K562 (cell line): ENCODE data around the gene SEC61G. TPM values are rescaled to one million over a fixed set of nuclear protein-coding genes. Genes with fewer than 3 reads are reported as not detected.

Experiments used
- ATAC-seq: fragments of 200-7000 bp; cut with Tn5 transposase; 3 replicates; pipeline ENCODE4 v1.9.1; 2020; ENCODE audit warnings: moderate library complexity
- BruUV-seq: library from RNA; stranded (reverse); fragments of 400-500 nt; replicated peaks from 2 replicates; lab custom pipeline; 2021; lab: Mats Ljungman, UMichigan
- CTCF ChIA-PET: fragments of 300-600 bp; formaldehyde crosslinking; extraction: SDS; loops from one replicate; lab custom pipeline; 2021; ENCODE audit warnings: low intra/inter-chr PET ratio; lab: Yijun Ruan, JAX
- POLR2A ChIA-PET: fragments of 300-600, 350-650 bp; sonication (Branson Sonifier 250); formaldehyde crosslinking; extraction: SDS; loops from one replicate; lab custom pipeline; 2021; ENCODE audit warnings: antibody characterized with exemption, inconsistent platforms; lab: Yijun Ruan, JAX
- DNase-seq, 4 experiments: peaks; one replicate each; pipeline versions ENCODE4 v3.0.0 to v3.0.0-alpha.2; 2011 to 2018; ENCODE audit warnings: low spot score in 3 of 4, mixed read lengths in 3 of 4; ENCODE audit errors: extremely low read depth in 1 of 4
- FAIRE-seq: peaks from 2 replicates; lab custom pipeline; 2011; peaks lifted over from hg19 to GRCh38; lab: Jason Lieb, UNC
- H2AFZ ChIP-seq: 2 replicates; pipeline ENCODE4 v1.6.0; 2011; ENCODE audit warnings: low read depth, low read length, control low read depth, inconsistent platforms
- H3K27ac ChIP-seq: fragments of 200-600 bp; 3 replicates; pipeline ENCODE4 v1.8.0; 2011; ENCODE audit warnings: low read depth, mild to moderate bottlenecking, control low read depth, inconsistent platforms, low read length, moderate library complexity, mixed read lengths; ENCODE audit errors: extremely low read depth
- H3K27me3 ChIP-seq, 2 experiments: fragments of 300-600 bp in 1 of 2; 2 replicates in 1 of 2; 3 replicates in 1 of 2; pipeline versions ENCODE4 v1.6.0 to v1.8.0; 2011; ENCODE audit warnings: inconsistent platforms in 2 of 2, low read length in 2 of 2, mild to moderate bottlenecking in 1 of 2, mixed read lengths in 1 of 2, moderate library complexity in 1 of 2; ENCODE audit not compliant: control insufficient read depth in 2 of 2, insufficient read depth in 2 of 2
- H3K36me3 ChIP-seq: fragments of 300-600 bp; 3 replicates; pipeline ENCODE4 v1.8.0; 2011; ENCODE audit warnings: mild to moderate bottlenecking, low read length, inconsistent platforms; ENCODE audit not compliant: control insufficient read depth, insufficient read depth
- H3K4me1 ChIP-seq, 2 experiments: fragments of 200-600 bp in 1 of 2; replicated peaks in 1 of 2; 2 replicates in 1 of 2; 3 replicates in 1 of 2; pipeline versions ENCODE4 v1.5.1 to v1.8.0; 2011; ENCODE audit warnings: inconsistent platforms in 2 of 2, low read length in 2 of 2, mild to moderate bottlenecking in 1 of 2, mixed read lengths in 1 of 2, moderate library complexity in 1 of 2; ENCODE audit not compliant: control insufficient read depth in 2 of 2, insufficient read depth in 2 of 2
- H3K4me2 ChIP-seq: 2 replicates; pipeline ENCODE4 v1.6.1; 2011; ENCODE audit warnings: low read length, control low read depth, inconsistent platforms, mixed read lengths; ENCODE audit not compliant: insufficient read depth
- H3K4me3 ChIP-seq: fragments of 200-600 bp; sonication (generic), shearing (Covaris generic); 2 replicates; pipeline ENCODE4 v1.5.1; 2016; ENCODE audit warnings: control low read depth, inconsistent platforms
- H3K79me2 ChIP-seq: fragments of 200-600 bp; 3 replicates; pipeline ENCODE4 v1.8.0; 2011; ENCODE audit warnings: low read length, inconsistent platforms; ENCODE audit not compliant: control insufficient read depth, insufficient read depth
- H3K9ac ChIP-seq, 2 experiments: 2 replicates each; pipeline versions ENCODE4 v1.6.0 to v1.6.1; 2011; ENCODE audit warnings: low read depth in 2 of 2, low read length in 2 of 2, control low read depth in 1 of 2, inconsistent platforms in 1 of 2, mild to moderate bottlenecking in 1 of 2, mixed read lengths in 1 of 2; ENCODE audit not compliant: insufficient read depth in 1 of 2
- H3K9me1 ChIP-seq: one replicate; pipeline ENCODE4 v1.6.0; 2011; ENCODE audit warnings: inconsistent platforms, mild to moderate bottlenecking, low read length, moderate library complexity; ENCODE audit not compliant: control insufficient read depth, insufficient read depth
- H3K9me3 ChIP-seq: replicated peaks from 2 replicates; pipeline ENCODE4 v1.5.1; 2011; ENCODE audit warnings: low read depth, low read length, inconsistent platforms; ENCODE audit not compliant: control insufficient read depth, insufficient read depth
- H4K20me1 ChIP-seq: replicated peaks from 2 replicates; pipeline ENCODE4 v1.6.1; 2011; ENCODE audit warnings: low read length, inconsistent platforms, mixed read lengths; ENCODE audit not compliant: control insufficient read depth, insufficient read depth
- ADNP ChIP-seq: fragments of 200-800 bp; sonication (Bioruptor generic); IDR thresholded peaks from 2 replicates; pipeline ENCODE4 v1.6.1; 2016; ENCODE audit warnings: missing genetic modification characterization, missing compliant biosample characterization
- ATF1 ChIP-seq, 2 experiments: fragments of 450-650 bp in 1 of 2; IDR thresholded peaks; 2 replicates each; pipeline ENCODE4 v1.6.1; 2016; ENCODE audit warnings: missing compliant biosample characterization in 1 of 2, missing genetic modification characterization in 1 of 2
- CREB1 ChIP-seq, 2 experiments: sonication (generic) in 1 of 2; formaldehyde crosslinking in 1 of 2; IDR thresholded peaks; 2 replicates each; pipeline versions ENCODE4 v1.6.1 to v1.8.0; 2012 to 2022; ENCODE audit warnings: inconsistent platforms in 1 of 2, mild to moderate bottlenecking in 1 of 2, missing genetic modification reagents in 1 of 2, moderate library complexity in 1 of 2
- HDAC6 ChIP-seq: IDR thresholded peaks from 2 replicates; pipeline ENCODE4 v1.6.1; 2012; ENCODE audit warnings: low read depth, mild to moderate bottlenecking, control low read depth, inconsistent platforms, low read length, moderate library complexity
- NFXL1 ChIP-seq: fragments of 450-650 bp; formaldehyde crosslinking; IDR thresholded peaks from 2 replicates; pipeline ENCODE4 v1.4.0; 2021; ENCODE audit warnings: mild to moderate bottlenecking
- RBBP5 ChIP-seq: fragments of 200-600 bp; sonication (generic); IDR thresholded peaks from 2 replicates; pipeline ENCODE4 v1.6.1; 2012; ENCODE audit warnings: borderline replicate concordance, mild to moderate bottlenecking, low read length, control low read depth, inconsistent platforms; ENCODE audit not compliant: insufficient read depth, poor library complexity, severe bottlenecking
- ZBTB1 ChIP-seq: sonication (generic); formaldehyde crosslinking; IDR thresholded peaks from 2 replicates; pipeline ENCODE4 v1.8.1; 2023; ENCODE audit warnings: missing genetic modification reagents, low read depth, mild to moderate bottlenecking, borderline replicate concordance
- ZNF239 ChIP-seq: fragments of 250-450 bp; sonication (Bioruptor Pico); IDR thresholded peaks from 2 replicates; pipeline ENCODE4 v1.4.0; 2020; ENCODE audit warnings: mild to moderate bottlenecking
- WGBS: fragments of 100-300 bp; shearing (Covaris generic); methylation state at CpG from one replicate; pipeline ENCODE4 v1.1.6; 2016; ENCODE audit warnings: low coverage, mixed read lengths; ENCODE audit not compliant: insufficient coverage; ENCODE audit errors: missing lambda C conversion rate; 5-methylcytosine and 5-hydroxymethylcytosine counted together
- in situ Hi-C: fragments of 300-500 bp; cut with MboI; formaldehyde crosslinking; loops from 4 replicates; pipeline ENCODE4 v1.15.0; 2018; ENCODE audit warnings: inconsistent platforms, mixed read lengths
- intact Hi-C: fragments of 100-400 bp; cut with micrococcal nuclease; formaldehyde crosslinking; loops from 2 replicates; pipeline ENCODE4 v1.14.2; 2022
- polyA plus RNA-seq, 8 experiments: library from polyadenylated mRNA; depleted of rRNA in 4 of 8; stranded (reverse) in 5 of 8; unstranded in 3 of 8; fragments of >200 nt; fragmentation: Nextera tagmentation in 2 of 8; fragmentation: Illumina TruSeq in 1 of 8; extraction: Ambion mirVana in 2 of 8; extraction: Trizol in 1 of 8; gene quantifications; 2 replicates each; pipeline versions ENCODE4 v1.2.1 to v1.2.3, GENCODE V29; 2011 to 2014; ENCODE audit warnings: inconsistent platforms in 1 of 8, missing spikeins in 1 of 8
- total RNA-seq, 7 experiments: library from RNA; depleted of rRNA in 6 of 7; stranded (reverse); fragments of >200 nt in 6 of 7; fragmentation: Illumina TruSeq in 2 of 7; extraction: Trizol in 2 of 7; gene quantifications; 2 replicates each; pipeline versions ENCODE4 v1.2.1 to v1.2.3, GENCODE V29; 2011 to 2021; ENCODE audit warnings: low replicate concordance in 1 of 7

SEC61G gene
- total and polyA plus RNA-seq, 9 of the 15 experiments (the other 6 are each of a cell fraction or from before 2014, with no cell fraction given): 138 to 565 (median 223) TPM

DNA sequence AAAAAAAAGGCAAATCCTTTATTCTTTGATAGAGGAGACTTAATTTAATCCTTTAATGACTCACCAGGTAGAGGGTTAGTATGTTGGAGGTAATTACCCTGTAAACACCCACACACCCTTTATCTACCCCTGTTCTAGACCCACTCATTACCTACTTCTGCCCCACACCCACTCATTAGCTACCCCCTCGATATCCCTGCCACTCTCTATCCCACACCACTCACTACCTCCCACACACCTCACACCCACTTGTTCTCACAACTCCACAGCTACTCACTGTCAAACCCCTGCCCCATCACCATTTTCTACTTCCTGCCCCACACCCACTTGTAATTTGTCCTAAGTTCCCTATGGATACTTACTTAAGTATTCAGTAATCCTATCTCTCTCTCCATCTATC lies 49.7 kb downstream of the SEC61G start:
- BruUV-seq: no TSS peak
- Histone ChIP-seq H3K79me2 (no peaks in the 10 kb centered on the region), H3K27ac (no peak overlapping the region), H3K4me3 (no peak overlapping the region), H3K9ac (no peak overlapping the region), H2AFZ (no peak overlapping the region), H4K20me1 (no peaks in the 10 kb centered on the region), H3K4me1 (no peaks in the 10 kb centered on the region), H3K9me1 (no peaks in the 10 kb centered on the region), H3K27me3 (no peaks in the 10 kb centered on the region), H3K9me3 (no peaks in the 10 kb centered on the region), H3K4me2 (no peak overlapping the region), H3K36me3 (no peaks in the 10 kb centered on the region)
- intact Hi-C loops (no loop called here), in situ Hi-C loops (no loop called here)
- whole genome bisulfite sequencing: 0% methylated on average over 1 of the region's 1 CpG
- POLR2A ChIA-PET: interaction anchor here (0.8 kb wide), 1 partner anchor 328 kb away, joined by 4 read pairs; no protein-coding TSS in a partner anchor
- CTCF ChIA-PET: no interaction called here
- DNase-seq (no peak), FAIRE-seq (no peak), ATAC-seq (no peak)
- no peak for TF ChIP-seq RBBP5
- TF ChIP-seq ZNF239 (CRISPR knock-in tag): no peak
- TF ChIP-seq ZBTB1 (CRISPR knock-in tag): no peak
- TF ChIP-seq HDAC6: no peak
- no peak for TF ChIP-seq NFXL1 (CRISPR knock-in tag)
- TF ChIP-seq CREB1 (IDR thresholded peaks at IDR 0.05): no peak
- no peak for TF ChIP-seq CREB1 (CRISPR knock-in tag; IDR thresholded peaks at IDR 0.05)
- TF ChIP-seq ADNP (tag): no peak
- no peak for TF ChIP-seq ATF1 (CRISPR knock-in tag; IDR thresholded peaks at IDR 0.05)
- TF ChIP-seq ATF1 (tag; IDR thresholded peaks at IDR 0.05): no peak
